B cell (primary cell): Measurements from ENCODE around the gene CBLB. TPM values are rescaled to one million over a fixed set of nuclear protein-coding genes. Genes with fewer than 3 reads are reported as not detected.

Experiments
- ATAC-seq: fragments of 200-7000 bp; cut with Tn5 transposase; one replicate; pipeline ENCODE4 v1.10.0; 2021; ENCODE audit warnings: low read depth, mild to moderate bottlenecking, moderate number of reproducible peaks, moderate library complexity
- CTCF ChIA-PET: fragments of 350-600 bp; sonication (Branson Sonifier 250); formaldehyde crosslinking; loops from one replicate; lab custom pipeline; 2021; ENCODE audit warnings: antibody characterized with exemption, inconsistent platforms; lab: Charles Lee
- POLR2A ChIA-PET: fragments of 350-600 bp; sonication (Branson Sonifier 250); formaldehyde crosslinking; loops from one replicate; lab custom pipeline; 2021; ENCODE audit warnings: antibody characterized with exemption; lab: Charles Lee
- DNase-seq: peaks from one replicate; pipeline ENCODE4 v3.0.0; 2013
- H2AFZ ChIP-seq: 2 replicates; pipeline ENCODE4 v1.6.1; 2012; ENCODE audit warnings: mild to moderate bottlenecking, low read depth, low read length; ENCODE audit not compliant: insufficient read depth, poor library complexity, severe bottlenecking
- H3K27ac ChIP-seq, 2 donors: 1 replicate in 1 of 2; 2 replicates in 1 of 2; pipeline ENCODE4 v1.5.1; 2012 to 2013; ENCODE audit warnings: low read length in 2 of 2, mild to moderate bottlenecking in 2 of 2, moderate library complexity in 1 of 2
- H3K27me3 ChIP-seq, 4 experiments: fragments of 200-600 bp in 1 of 4; sonication (generic) in 1 of 4; replicated peaks in 1 of 4; 1 replicate in 2 of 4; 2 replicates in 2 of 4; pipeline versions ENCODE4 v1.6.1 to v1.7.0; 2013 to 2016; ENCODE audit warnings: low read length in 3 of 4, mild to moderate bottlenecking in 2 of 4, mixed read lengths in 1 of 4, moderate library complexity in 1 of 4; ENCODE audit not compliant: insufficient read depth in 4 of 4, control insufficient read depth in 3 of 4; ENCODE audit errors: control extremely low read depth in 1 of 4
- H3K36me3 ChIP-seq, 2 experiments: replicated peaks in 1 of 2; 1 replicate in 1 of 2; 2 replicates in 1 of 2; pipeline versions ENCODE4 v1.6.1 to v1.7.1; 2013; ENCODE audit warnings: low read length in 1 of 2; ENCODE audit not compliant: insufficient read depth in 2 of 2, control insufficient read depth in 1 of 2; ENCODE audit errors: control extremely low read depth in 1 of 2, extremely low read depth in 1 of 2
- H3K4me1 ChIP-seq, 2 donors: fragments of 200-600 bp in 1 of 2; sonication (generic) in 1 of 2; 1 replicate in 1 of 2; 2 replicates in 1 of 2; pipeline versions ENCODE4 v1.5.1 to v1.6.1; 2013 to 2017; ENCODE audit warnings: low read length in 2 of 2; ENCODE audit not compliant: control insufficient read depth in 2 of 2, insufficient read depth in 2 of 2
- H3K4me2 ChIP-seq: replicated peaks from 2 replicates; pipeline ENCODE3; 2012; ENCODE audit warnings: mild to moderate bottlenecking, low read depth, low read length; ENCODE audit not compliant: poor library complexity, severe bottlenecking
- H3K4me3 ChIP-seq, 5 experiments: fragments of 200-600 bp in 1 of 5; sonication (generic) in 1 of 5; 1 replicate in 3 of 5; 2 replicates in 2 of 5; pipeline versions ENCODE4 v1.5.1 to v1.7.0; 2011 to 2016; ENCODE audit warnings: low read length in 4 of 5, mild to moderate bottlenecking in 4 of 5, low read depth in 2 of 5, control low read depth in 1 of 5, moderate library complexity in 1 of 5; ENCODE audit not compliant: insufficient read depth in 1 of 5; ENCODE audit errors: control extremely low read depth in 1 of 5, extremely low read depth in 1 of 5
- H3K79me2 ChIP-seq: fragments of 200-600 bp; sonication (generic); one replicate; pipeline ENCODE4 v1.6.0; 2016; ENCODE audit warnings: low read length; ENCODE audit not compliant: control insufficient read depth, insufficient read depth
- H3K9ac ChIP-seq: fragments of 200-600 bp; sonication (generic); 2 replicates; pipeline ENCODE4 v1.6.1; 2017; ENCODE audit warnings: mild to moderate bottlenecking, low read length, moderate library complexity
- H3K9me3 ChIP-seq, 3 donors: one replicate each; pipeline versions ENCODE4 v1.6.1 to v1.7.1; 2013; ENCODE audit warnings: low read length in 2 of 3; ENCODE audit not compliant: control insufficient read depth in 2 of 3, insufficient read depth in 1 of 3; ENCODE audit errors: control extremely low read depth in 1 of 3
- H4K20me1 ChIP-seq: 2 replicates; pipeline ENCODE4 v1.6.0; 2012; ENCODE audit warnings: mild to moderate bottlenecking, low read length; ENCODE audit not compliant: insufficient read depth, control insufficient read depth, poor library complexity, severe bottlenecking
- H3K27ac Mint-ChIP-seq: one replicate; pipeline ENCODE4 v1.8.0; 2021; ENCODE audit warnings: mixed read lengths
- H3K27me3 Mint-ChIP-seq: one replicate; pipeline ENCODE4 v1.8.0; 2021; ENCODE audit warnings: mixed read lengths
- H3K4me1 Mint-ChIP-seq: one replicate; pipeline ENCODE4 v1.8.0; 2021; ENCODE audit warnings: mixed read lengths
- H3K4me3 Mint-ChIP-seq: one replicate; pipeline ENCODE4 v1.8.0; 2021; ENCODE audit warnings: mixed read lengths
- H3K9me3 Mint-ChIP-seq: one replicate; pipeline ENCODE4 v1.8.0; 2022; ENCODE audit warnings: mixed read lengths; ENCODE audit not compliant: insufficient read depth
- EZH2 ChIP-seq: IDR thresholded peaks from 2 replicates; pipeline ENCODE4 v1.6.1; 2012; ENCODE audit warnings: borderline replicate concordance, low read depth, mild to moderate bottlenecking, moderate library complexity, low read length; ENCODE audit not compliant: insufficient read depth, poor library complexity, severe bottlenecking
- WGBS: methylation state at CpG from one replicate; pipeline ENCODE4 v1.1.5; 2013; ENCODE audit warnings: missing lambda C conversion rate; ENCODE audit not compliant: insufficient coverage; 5-methylcytosine and 5-hydroxymethylcytosine counted together
- intact Hi-C: fragments of 100-400 bp; cut with micrococcal nuclease; formaldehyde crosslinking; loops from one replicate; pipeline ENCODE4 v1.10.0; 2022
- polyA plus RNA-seq: library from polyadenylated mRNA; depleted of rRNA; stranded (reverse); fragments of >200 nt; gene quantifications from 2 replicates; pipeline ENCODE4 v1.2.3, GENCODE V29; 2012
- total RNA-seq, 2 donors: library from RNA; stranded (reverse); fragments of 120-200 nt in 1 of 2; gene quantifications; 1 replicate in 1 of 2; 2 replicates in 1 of 2; pipeline versions ENCODE4 v1.2.3 to v1.2.4, GENCODE V29; 2013 to 2022
- TF ChIP-seq, protein P1 (sequence below): fragments of 200-600 bp; IDR thresholded peaks from one replicate; pipeline ENCODE4 v1.8.0; 2022; ENCODE audit warnings: antibody characterized with exemption, mild to moderate bottlenecking

The CBLB gene
- total and polyA plus RNA-seq, 2 donors (not counting 1 experiment from before 2014, with no cell fraction given) = 19.0 to 135 TPM

DNA sequence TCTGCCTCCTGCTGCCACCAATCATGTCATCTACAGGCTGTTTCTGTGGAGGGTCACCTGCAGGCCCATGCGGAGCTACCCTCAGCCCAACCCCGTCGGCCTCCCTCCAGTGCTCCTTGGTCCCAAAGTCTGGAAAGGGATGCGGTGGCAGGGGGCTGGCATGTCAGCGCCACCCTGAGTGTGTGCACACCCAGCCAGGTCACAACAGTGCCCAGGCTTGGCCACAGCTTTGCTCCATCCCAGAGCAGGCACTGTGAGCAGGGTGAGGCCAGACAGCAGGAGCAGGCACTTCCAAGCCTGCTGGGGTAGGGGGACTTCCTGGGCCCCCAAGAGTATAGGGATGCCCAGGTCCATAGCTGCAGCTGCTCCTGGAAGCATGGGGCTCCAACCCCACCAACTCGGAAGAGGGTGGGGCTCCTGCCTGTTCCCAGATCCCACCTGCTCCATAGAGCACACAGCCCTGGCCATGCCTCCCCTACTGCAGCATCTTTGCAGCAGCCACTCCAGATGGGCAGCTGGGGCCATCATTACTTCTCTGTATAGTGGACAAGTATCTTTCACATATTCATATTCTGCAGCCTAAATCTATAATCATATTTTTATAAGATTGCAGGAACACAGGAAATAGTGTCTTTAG lies 109.3 kb downstream of the CBLB start:
- Mint-ChIP-seq H3K27me3 (no peaks in the 10 kb centered on the region), H3K4me3 (no peak overlapping the region), H3K27ac (no peak overlapping the region), H3K4me1 (peaks cover 18% of the 10 kb centered on the region), H3K9me3 (peaks cover 9% of the 10 kb centered on the region)
- no peaks in the 10 kb centered on the region for H3K27me3 ChIP-seq
- H3K36me3 ChIP-seq = peaks cover 0 to 37% of the 10 kb centered on the region in 2 experiments
- no peak overlapping the region for H3K4me2 ChIP-seq
- WGBS = 94% methylated on average over 6 of the region's 6 CpGs
- H3K9ac ChIP-seq = no peak overlapping the region
- DNase-seq = no peak
- H3K27ac ChIP-seq = no peak overlapping the region
- H4K20me1 ChIP-seq = peaks cover 4% of the 10 kb centered on the region
- intact Hi-C loops = no loop called here
- no peak for ATAC-seq
- H3K79me2 ChIP-seq = peaks cover 50% of the 10 kb centered on the region
- no peak overlapping the region for H3K4me3 ChIP-seq
- CTCF ChIA-PET = no interaction called here
- POLR2A ChIA-PET = no interaction called here
- H2AFZ ChIP-seq = no peak overlapping the region
- peaks cover 1 to 26% (median 23%) of the 10 kb centered on the region in 3 donors for H3K9me3 ChIP-seq
- peaks cover 13 to 18% of the 10 kb centered on the region in 2 donors for H3K4me1 ChIP-seq
- TF ChIP-seq, protein P1, sequence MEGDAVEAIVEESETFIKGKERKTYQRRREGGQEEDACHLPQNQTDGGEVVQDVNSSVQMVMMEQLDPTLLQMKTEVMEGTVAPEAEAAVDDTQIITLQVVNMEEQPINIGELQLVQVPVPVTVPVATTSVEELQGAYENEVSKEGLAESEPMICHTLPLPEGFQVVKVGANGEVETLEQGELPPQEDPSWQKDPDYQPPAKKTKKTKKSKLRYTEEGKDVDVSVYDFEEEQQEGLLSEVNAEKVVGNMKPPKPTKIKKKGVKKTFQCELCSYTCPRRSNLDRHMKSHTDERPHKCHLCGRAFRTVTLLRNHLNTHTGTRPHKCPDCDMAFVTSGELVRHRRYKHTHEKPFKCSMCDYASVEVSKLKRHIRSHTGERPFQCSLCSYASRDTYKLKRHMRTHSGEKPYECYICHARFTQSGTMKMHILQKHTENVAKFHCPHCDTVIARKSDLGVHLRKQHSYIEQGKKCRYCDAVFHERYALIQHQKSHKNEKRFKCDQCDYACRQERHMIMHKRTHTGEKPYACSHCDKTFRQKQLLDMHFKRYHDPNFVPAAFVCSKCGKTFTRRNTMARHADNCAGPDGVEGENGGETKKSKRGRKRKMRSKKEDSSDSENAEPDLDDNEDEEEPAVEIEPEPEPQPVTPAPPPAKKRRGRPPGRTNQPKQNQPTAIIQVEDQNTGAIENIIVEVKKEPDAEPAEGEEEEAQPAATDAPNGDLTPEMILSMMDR = no peak
- no peak for TF ChIP-seq EZH2

DNA sequence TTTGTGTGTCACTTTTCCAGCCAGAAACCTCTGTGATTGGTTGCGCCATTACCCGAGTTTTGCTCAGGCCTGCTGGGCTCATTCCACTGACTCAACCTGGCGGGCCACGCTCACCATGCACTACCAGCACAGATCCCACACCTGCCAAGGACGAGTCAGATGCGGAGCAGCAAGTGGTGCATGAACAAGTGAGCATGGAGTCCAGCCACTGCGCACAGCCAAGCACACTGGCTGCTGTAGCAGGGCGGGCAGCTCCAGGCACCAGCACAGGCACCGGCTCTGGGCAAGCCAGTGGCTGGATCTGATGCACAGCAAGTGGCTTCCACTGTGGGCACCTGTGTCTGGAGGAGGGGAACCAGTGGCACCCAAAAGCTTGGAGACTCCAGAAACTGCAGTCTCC lies 110.4 kb downstream of the CBLB start:
- no peaks in the 10 kb centered on the region for H3K27me3 Mint-ChIP-seq
- Histone ChIP-seq H3K9me3 (peaks cover 1 to 26% (median 23%) of the 10 kb centered on the region in 3 donors), H3K9ac (no peak overlapping the region), H3K4me1 (peaks cover 14 to 18% of the 10 kb centered on the region in 2 donors), H2AFZ (no peak overlapping the region), H3K36me3 (peaks cover 0 to 34% of the 10 kb centered on the region in 2 experiments), H3K27ac (no peak overlapping the region), H3K27me3 (no peaks in the 10 kb centered on the region), H4K20me1 (peaks cover 4% of the 10 kb centered on the region), H3K4me3 (no peak overlapping the region), H3K79me2 (peaks cover 40% of the 10 kb centered on the region), H3K4me2 (no peak overlapping the region)
- POLR2A ChIA-PET = no interaction called here
- TF ChIP-seq, protein P1 = no peak
- no peak for TF ChIP-seq EZH2
- H3K4me3 Mint-ChIP-seq = no peak overlapping the region
- peaks cover 9% of the 10 kb centered on the region for H3K9me3 Mint-ChIP-seq
- intact Hi-C loops = no loop called here
- CTCF ChIA-PET = interaction anchor here (1.2 kb wide), 1 partner anchor 10 kb away, joined by 3 read pairs; no protein-coding TSS in a partner anchor
- WGBS = 98% methylated on average over 9 of the region's 9 CpGs
- no peak for ATAC-seq
- no peak overlapping the region for H3K27ac Mint-ChIP-seq
- peaks cover 20% of the 10 kb centered on the region for H3K4me1 Mint-ChIP-seq
- DNase-seq = no peak
